Caco-2 (cell line): Measurements from ENCODE around the gene TCERG1L. TPM values are rescaled to one million over a fixed set of nuclear protein-coding genes. Genes with fewer than 3 reads are reported as not detected.
A peak's percentile ranks its signal among the peaks of the same experiment; 100 is the strongest.

Experiments
- BruUV-seq: library from RNA; stranded (reverse); fragments of 400-500 nt; replicated peaks from 2 replicates; lab custom pipeline; 2021; lab: Mats Ljungman, UMichigan
- CTCF ChIA-PET: fragments of 300-600 bp; sonication (Branson Sonifier 250); formaldehyde crosslinking; loops from one replicate; lab custom pipeline; 2022; ENCODE audit warnings: antibody characterized with exemption; lab: Charles Lee
- POLR2A ChIA-PET: fragments of 300-600 bp; sonication (Branson Sonifier 250); formaldehyde crosslinking; loops from one replicate; lab custom pipeline; 2022; ENCODE audit warnings: antibody characterized with exemption; lab: Charles Lee
- DNase-seq, 2 experiments: peaks; one replicate each; pipeline versions ENCODE4 v3.0.0 to v3.0.0-alpha.2; 2020 to 2022
- H3K27me3 ChIP-seq: replicated peaks from 2 replicates; pipeline ENCODE4 v1.6.0; 2011; ENCODE audit warnings: low read length; ENCODE audit not compliant: control insufficient read depth, insufficient read depth
- H3K36me3 ChIP-seq: 2 replicates; pipeline ENCODE4 v1.5.1; 2011; ENCODE audit warnings: low read length; ENCODE audit not compliant: control insufficient read depth, insufficient read depth
- H3K4me1 ChIP-seq: fragments of 250-450 bp; sonication (Bioruptor Pico); 2 replicates; pipeline ENCODE4 v1.5.1; 2020; ENCODE audit warnings: mild to moderate bottlenecking
- H3K4me3 ChIP-seq: 2 replicates; pipeline ENCODE4 v1.5.1; 2011; ENCODE audit warnings: low read depth, mild to moderate bottlenecking, control low read depth, low read length
- H3K9me3 ChIP-seq: fragments of 250-450 bp; sonication (Bioruptor Pico); 2 replicates; pipeline ENCODE4 v1.5.1; 2020; ENCODE audit warnings: mild to moderate bottlenecking, moderate library complexity
- H3K27ac Mint-ChIP-seq: one replicate; pipeline ENCODE4 v1.8.0; 2022; ENCODE audit warnings: mixed read lengths; ENCODE audit not compliant: unreplicated experiment
- H3K27me3 Mint-ChIP-seq: one replicate; pipeline ENCODE4 v1.8.0; 2022; ENCODE audit warnings: mixed read lengths; ENCODE audit not compliant: insufficient read depth, unreplicated experiment
- H3K36me3 Mint-ChIP-seq: one replicate; pipeline ENCODE4 v1.8.0; 2022; ENCODE audit warnings: mild to moderate bottlenecking, mixed read lengths; ENCODE audit not compliant: insufficient read depth, unreplicated experiment
- H3K4me1 Mint-ChIP-seq: one replicate; pipeline ENCODE4 v1.8.0; 2022; ENCODE audit warnings: low read depth, mixed read lengths; ENCODE audit not compliant: unreplicated experiment
- H3K4me3 Mint-ChIP-seq: one replicate; pipeline ENCODE4 v1.8.0; 2022; ENCODE audit warnings: mild to moderate bottlenecking, moderate library complexity, mixed read lengths; ENCODE audit not compliant: unreplicated experiment
- H3K9me3 Mint-ChIP-seq: one replicate; pipeline ENCODE4 v1.8.0; 2022; ENCODE audit warnings: mixed read lengths; ENCODE audit not compliant: unreplicated experiment
- CTCF ChIP-seq, 2 experiments: fragments of 200-600 bp in 1 of 2; IDR thresholded peaks; 1 replicate in 1 of 2; 2 replicates in 1 of 2; pipeline versions ENCODE4 v1.5.1 to v1.8.0; 2011 to 2022; ENCODE audit warnings: antibody characterized with exemption in 1 of 2, control low read depth in 1 of 2, inconsistent platforms in 1 of 2, low read depth in 1 of 2, low read length in 1 of 2, mild to moderate bottlenecking in 1 of 2, moderate library complexity in 1 of 2; ENCODE audit not compliant: insufficient read depth in 1 of 2, severe bottlenecking in 1 of 2, unreplicated experiment in 1 of 2
- intact Hi-C: fragments of 100-400 bp; cut with micrococcal nuclease; formaldehyde crosslinking; loops from one replicate; pipeline ENCODE4 v1.10.0; 2022; ENCODE audit not compliant: unreplicated experiment
- total RNA-seq: library from RNA; stranded (reverse); gene quantifications from 2 replicates; pipeline ENCODE4 v1.2.3, GENCODE V29; 2022

TCERG1L gene
- total RNA-seq, 1 experiment from 2014 or later: not detected

GRCh38 chr10:131134001-131134576 is 177.4 kb downstream of the TCERG1L start:
- H3K4me1 ChIP-seq: no peaks in the 10 kb centered on the region
- H3K4me3 ChIP-seq: no peak overlapping the region
- H3K36me3 Mint-ChIP-seq: no peaks in the 10 kb centered on the region
- DNase-seq: no peak
- no peak overlapping the region for H3K27ac Mint-ChIP-seq
- POLR2A ChIA-PET: no interaction called here
- no peaks in the 10 kb centered on the region for H3K27me3 Mint-ChIP-seq
- H3K27me3 ChIP-seq: no peaks in the 10 kb centered on the region
- TF ChIP-seq CTCF (IDR thresholded peaks at IDR 0.05; ENCODE audit: insufficient read depth in 1 of 2, low read depth in 1 of 2, low read length in 1 of 2, severe bottlenecking in 1 of 2, unreplicated experiment in 1 of 2): no peak
- no TSS peak for BruUV-seq
- CTCF ChIA-PET: no interaction called here
- no peaks in the 10 kb centered on the region for H3K36me3 ChIP-seq
- no peaks in the 10 kb centered on the region for H3K9me3 ChIP-seq
- intact Hi-C loops: no loop called here
- peaks cover 10% of the 10 kb centered on the region for H3K9me3 Mint-ChIP-seq
- H3K4me1 Mint-ChIP-seq: no peaks in the 10 kb centered on the region
- H3K4me3 Mint-ChIP-seq: no peak overlapping the region

GRCh38 chr10:131132681-131133080 is 178.8 kb downstream of the TCERG1L start:
- H3K27me3 ChIP-seq: no peaks in the 10 kb centered on the region
- ChIA-PET POLR2A (no interaction called here), CTCF (no interaction called here)
- no peak for TF ChIP-seq CTCF (IDR thresholded peaks at IDR 0.05; ENCODE audit: insufficient read depth in 1 of 2, low read depth in 1 of 2, low read length in 1 of 2, severe bottlenecking in 1 of 2, unreplicated experiment in 1 of 2)
- peaks cover 2% of the 10 kb centered on the region for H3K27me3 Mint-ChIP-seq
- BruUV-seq: no TSS peak
- no peaks in the 10 kb centered on the region for H3K9me3 ChIP-seq
- H3K36me3 ChIP-seq: no peaks in the 10 kb centered on the region
- H3K4me1 ChIP-seq: no peaks in the 10 kb centered on the region
- intact Hi-C loops: no loop called here
- H3K9me3 Mint-ChIP-seq: peaks cover 24% of the 10 kb centered on the region
- H3K4me3 Mint-ChIP-seq: no peak overlapping the region
- H3K4me1 Mint-ChIP-seq: no peaks in the 10 kb centered on the region
- no peak overlapping the region for H3K27ac Mint-ChIP-seq
- DNase-seq: peak in 1 of 2 experiments; percentile 4
- no peak overlapping the region for H3K4me3 ChIP-seq
- no peaks in the 10 kb centered on the region for H3K36me3 Mint-ChIP-seq

GRCh38 chr10:131131726-131132591 is 179.6 kb downstream of the TCERG1L start:
- Mint-ChIP-seq H3K4me3 (no peak overlapping the region), H3K9me3 (peaks cover 26% of the 10 kb centered on the region), H3K4me1 (no peaks in the 10 kb centered on the region), H3K27ac (no peak overlapping the region), H3K36me3 (no peaks in the 10 kb centered on the region), H3K27me3 (peaks cover 2% of the 10 kb centered on the region)
- no peaks in the 10 kb centered on the region for H3K36me3 ChIP-seq
- no peaks in the 10 kb centered on the region for H3K4me1 ChIP-seq
- BruUV-seq: no TSS peak
- CTCF ChIA-PET: no interaction called here
- intact Hi-C loops: no loop called here
- POLR2A ChIA-PET: no interaction called here
- TF ChIP-seq CTCF (IDR thresholded peaks at IDR 0.05; ENCODE audit: insufficient read depth in 1 of 2, low read depth in 1 of 2, low read length in 1 of 2, severe bottlenecking in 1 of 2, unreplicated experiment in 1 of 2): no peak
- H3K4me3 ChIP-seq: no peak overlapping the region
- H3K9me3 ChIP-seq: no peaks in the 10 kb centered on the region
- DNase-seq: peak in 1 of 2 experiments; percentile 1
- H3K27me3 ChIP-seq: no peaks in the 10 kb centered on the region
